ENCODE data around the gene FBLIM1.
"Not testable (repeated sequence)": the region's sequence is repeated elsewhere in the genome, so short reads cannot be mapped to it uniquely, and the experiment has no call there.

FBLIM1 gene

DNA sequence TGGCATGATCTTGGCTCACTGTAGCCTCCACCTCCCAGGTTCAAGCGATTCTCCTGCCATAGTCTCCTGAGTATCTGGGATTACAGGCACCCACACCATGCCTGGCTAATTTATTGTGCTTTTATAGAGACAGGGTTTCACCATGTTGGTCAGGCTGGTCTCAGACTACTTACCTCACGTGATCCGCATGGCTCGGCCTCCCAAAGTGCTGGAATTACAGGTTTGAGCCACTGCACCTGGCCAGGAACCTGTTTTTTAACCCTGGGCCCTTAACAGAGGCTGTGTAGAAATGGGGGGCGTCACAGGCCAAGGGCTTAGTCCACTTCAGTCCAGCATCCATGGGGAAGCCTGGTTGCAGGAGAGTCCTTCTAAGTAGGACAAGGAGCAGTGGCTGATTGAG, 9.3 kb downstream of the FBLIM1 start:
- no peak for DNase-seq (ENCODE audit: low spot score)

DNA sequence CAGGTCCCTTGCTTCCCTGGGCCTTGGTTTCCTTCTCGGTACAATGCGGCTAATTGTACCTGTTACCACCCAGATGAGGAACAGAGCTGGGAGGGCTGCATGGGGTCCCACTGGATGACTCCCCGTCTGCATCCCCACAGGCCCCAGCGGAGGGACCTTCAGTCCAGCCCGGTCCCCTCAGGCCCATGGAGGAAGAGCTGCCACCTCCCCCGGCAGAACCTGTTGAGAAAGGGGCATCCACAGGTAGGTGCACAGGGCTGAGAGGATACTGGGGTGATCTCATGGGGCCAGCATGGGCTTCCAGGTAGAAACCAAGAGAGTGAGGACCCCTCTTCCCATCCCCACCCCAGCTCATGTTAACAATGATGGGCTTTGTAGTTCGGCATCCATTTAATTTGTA, 9.8 kb downstream of the FBLIM1 start:
- DNase-seq (ENCODE audit: low spot score): no peak

DNA sequence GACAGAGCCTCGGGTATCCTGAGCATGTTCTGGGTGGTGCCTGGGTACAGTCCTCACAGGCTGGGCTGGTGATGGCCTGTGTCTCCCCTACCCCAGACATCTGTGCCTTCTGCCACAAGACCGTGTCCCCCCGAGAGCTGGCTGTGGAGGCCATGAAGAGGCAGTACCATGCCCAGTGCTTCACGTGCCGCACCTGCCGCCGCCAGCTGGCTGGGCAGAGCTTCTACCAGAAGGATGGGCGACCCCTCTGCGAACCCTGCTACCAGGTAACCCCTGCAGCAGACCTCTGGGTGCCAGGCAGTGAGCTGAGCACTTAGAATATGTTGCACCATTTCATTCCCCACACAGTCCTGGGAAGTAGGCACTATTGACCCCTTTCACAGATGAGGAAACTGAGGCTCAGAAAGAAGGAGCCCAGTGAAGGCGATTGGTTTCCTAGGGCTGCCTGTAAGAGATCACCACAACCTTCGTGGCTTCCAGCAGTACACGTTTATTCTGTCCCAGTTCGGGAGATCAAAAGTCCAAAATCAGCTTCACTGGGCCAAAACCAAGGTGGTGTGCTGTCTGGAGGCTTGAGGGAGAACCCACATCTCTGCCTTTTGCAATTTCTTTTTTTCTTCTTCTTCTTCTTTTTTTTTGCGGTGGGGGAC, 11.8 kb downstream of the FBLIM1 start:
- no peak for DNase-seq (ENCODE audit: low spot score)

DNA sequence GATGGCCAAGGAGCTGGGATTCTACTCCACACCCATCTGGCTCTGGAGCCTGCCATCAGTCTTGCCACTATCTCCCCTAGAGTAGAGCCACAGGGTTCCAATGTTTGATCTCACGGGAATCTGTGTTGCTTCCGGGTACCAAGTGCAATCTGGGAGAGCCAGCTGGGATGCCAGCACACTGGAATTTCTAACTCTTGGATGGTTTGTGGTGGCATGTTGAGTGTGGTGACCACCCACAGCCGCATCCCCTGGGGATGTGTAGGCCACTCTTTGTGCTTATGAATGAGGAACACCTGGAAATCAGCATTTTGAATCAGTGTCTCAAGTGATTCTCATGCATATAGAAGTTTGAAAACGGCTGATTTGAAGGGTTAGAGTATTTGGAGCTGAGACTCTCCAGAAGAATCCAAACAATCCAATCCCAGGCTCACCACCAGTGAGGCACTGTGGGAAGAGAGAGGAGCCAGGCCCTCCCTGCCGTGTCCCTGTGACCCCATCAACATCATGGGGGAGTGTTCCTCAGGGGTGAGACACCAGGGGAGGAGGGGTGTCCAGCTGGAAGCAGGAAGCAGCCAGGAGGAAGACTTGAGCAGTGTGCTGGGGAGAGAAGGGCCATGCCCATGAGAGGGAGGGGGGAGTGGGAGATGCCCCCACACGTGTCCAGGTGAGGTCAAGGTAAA, 13.4 kb downstream of the FBLIM1 start:
- no peak for DNase-seq (ENCODE audit: low spot score)

DNA sequence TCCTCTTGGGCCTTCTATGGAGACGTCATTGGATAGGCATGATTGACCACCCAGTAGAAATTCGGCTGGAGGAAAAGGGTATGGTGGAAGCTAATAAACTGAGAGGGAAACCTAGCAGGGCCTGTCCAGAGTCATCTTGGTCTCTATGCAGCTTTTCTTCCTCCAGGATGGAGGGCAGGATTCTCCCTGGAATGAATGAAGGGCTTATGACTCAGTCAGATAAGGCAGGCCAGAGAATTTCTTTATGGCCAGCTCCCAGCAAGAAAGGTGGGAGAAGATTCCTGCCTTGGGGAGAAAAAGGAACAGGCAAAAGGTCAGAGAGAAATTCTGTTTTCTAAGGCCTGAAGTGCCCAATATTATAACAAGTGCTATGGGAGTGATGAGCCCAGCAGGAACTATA, 17.1 kb downstream of the FBLIM1 start:
- DNase-seq (ENCODE audit: low spot score): no peak

DNA sequence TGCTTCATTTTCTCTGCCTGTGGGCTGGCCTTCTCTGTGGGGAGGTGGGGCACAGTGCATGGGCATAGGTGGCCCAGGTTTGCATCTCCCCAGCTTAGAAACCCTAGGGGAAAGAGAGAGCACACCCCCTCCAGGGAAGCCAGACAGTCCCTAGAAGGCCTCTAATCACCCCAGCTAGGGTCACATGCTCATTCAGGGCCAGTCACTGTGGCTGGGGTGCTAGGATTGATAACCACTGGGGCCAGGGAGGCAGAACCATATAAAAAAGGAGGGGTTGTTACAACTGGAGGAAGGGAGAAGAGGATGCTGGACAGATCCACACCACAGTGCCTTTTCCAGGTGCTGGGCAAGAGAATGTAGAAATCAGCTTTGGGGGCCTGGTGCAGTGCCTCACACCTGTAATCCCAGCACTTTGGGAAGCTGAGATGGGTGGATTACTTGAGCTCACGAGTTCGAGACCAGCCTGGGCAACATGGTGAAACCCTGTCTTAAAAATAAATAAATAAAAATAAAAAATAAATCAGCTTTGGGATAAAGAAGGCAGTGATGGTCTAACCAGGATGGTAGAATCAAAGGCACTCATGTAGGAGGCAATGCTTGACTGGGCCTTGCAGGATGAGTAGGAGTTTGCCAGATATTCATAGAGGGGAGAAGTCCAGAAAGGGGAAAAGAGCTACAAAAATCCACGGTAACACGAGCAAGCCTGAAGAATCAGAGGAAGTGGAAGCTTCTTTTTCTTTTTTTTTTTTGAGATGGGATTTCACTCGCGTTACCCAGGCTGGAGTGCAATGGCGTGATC, 19.5 kb downstream of the FBLIM1 start:
- no peak for DNase-seq (ENCODE audit: low spot score)

DNA sequence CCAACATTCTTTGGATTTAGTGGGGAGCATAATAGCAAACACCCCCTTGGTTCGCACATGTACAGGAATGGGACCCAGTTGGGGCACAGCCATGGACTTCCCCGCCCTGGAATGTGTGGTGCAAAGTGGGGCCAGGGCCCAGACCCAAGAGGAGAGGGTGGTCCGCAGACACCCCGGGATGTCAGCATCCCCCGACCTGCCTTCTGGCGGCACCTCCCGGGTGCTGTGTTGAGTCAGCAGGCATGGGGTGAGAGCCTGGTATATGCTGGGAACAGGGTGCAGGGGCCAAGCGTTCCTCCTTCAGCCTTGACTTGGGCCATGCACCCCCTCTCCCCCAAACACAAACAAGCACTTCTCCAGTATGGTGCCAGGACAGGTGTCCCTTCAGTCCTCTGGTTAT, 27.1 kb downstream of the FBLIM1 start:
- DNase-seq (ENCODE audit: low spot score): no peak

DNA sequence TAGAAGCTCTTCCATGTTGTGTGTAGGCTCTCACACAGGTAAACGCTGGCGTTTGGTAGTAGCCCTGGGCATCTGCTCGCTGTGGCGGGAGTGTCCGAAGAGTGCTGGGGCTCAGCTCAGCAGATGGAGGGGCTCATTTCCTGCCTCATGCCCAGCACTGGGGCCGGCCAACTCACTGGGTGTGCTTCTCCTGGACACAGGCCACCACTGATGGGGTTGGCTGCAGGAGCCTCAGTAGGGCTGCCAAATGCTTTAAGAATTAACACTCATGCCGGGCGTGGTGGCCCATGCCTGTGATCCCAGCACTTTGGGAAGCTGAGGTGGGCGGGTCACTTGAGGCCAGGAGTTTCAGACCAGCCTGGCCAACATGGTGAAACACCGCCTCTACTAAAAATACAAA, 28.0 kb downstream of the FBLIM1 start:
- no peak for DNase-seq (ENCODE audit: low spot score)

DNA sequence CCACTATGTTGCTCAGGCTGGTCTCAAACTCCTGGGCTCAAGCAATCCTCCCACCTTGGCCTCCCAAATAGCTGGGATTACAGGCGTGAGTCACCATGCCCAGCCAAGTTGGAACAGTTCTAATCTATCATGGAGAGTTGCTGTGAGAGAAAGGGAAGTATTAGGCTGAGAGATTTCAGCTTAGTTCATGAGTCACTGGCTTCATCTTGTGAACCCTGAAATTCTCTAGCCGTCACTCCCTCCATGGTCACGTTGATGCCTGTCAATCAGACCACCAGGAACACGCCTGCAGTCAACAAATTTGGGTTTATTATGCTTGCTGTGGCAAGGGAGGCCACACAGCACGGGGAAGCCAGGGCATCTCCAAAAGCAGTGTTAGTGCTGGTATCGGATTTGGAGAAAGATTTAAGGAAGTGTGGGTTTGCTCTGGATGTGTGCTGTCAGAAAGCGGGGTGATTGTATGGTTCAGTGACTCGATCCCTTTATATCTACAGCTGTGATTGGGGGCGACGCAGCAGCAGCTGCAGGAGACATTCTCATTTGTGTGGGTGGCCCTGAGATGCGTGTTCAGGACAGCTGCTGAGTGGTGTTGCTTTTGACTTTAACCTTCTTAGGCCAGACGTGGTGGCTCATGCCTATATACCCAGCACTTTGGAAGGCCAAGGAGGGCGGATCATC, 30.2 kb downstream of the FBLIM1 start:
- DNase-seq (ENCODE audit: low spot score): no peak

DNA sequence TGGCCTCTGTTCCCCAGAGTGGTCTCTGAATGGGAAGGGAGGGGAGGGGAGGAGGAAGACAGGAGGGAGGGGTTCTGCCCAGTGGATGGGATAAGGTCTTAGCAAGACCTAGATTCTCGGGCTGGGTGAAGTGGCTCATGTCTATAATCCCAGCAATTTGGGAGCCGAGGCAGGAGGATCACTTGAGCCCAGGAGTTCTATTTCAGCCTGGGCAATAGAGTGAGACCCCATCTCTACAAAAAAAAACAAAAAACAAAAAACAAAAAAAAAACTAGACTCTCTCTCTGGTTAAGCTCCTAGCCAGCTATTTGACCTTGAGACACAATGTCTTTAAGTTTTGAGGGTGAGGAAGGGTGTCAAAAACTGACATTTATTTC, 37.5 kb downstream of the FBLIM1 start:
- DNase-seq (ENCODE audit: low spot score): no peak

DNA sequence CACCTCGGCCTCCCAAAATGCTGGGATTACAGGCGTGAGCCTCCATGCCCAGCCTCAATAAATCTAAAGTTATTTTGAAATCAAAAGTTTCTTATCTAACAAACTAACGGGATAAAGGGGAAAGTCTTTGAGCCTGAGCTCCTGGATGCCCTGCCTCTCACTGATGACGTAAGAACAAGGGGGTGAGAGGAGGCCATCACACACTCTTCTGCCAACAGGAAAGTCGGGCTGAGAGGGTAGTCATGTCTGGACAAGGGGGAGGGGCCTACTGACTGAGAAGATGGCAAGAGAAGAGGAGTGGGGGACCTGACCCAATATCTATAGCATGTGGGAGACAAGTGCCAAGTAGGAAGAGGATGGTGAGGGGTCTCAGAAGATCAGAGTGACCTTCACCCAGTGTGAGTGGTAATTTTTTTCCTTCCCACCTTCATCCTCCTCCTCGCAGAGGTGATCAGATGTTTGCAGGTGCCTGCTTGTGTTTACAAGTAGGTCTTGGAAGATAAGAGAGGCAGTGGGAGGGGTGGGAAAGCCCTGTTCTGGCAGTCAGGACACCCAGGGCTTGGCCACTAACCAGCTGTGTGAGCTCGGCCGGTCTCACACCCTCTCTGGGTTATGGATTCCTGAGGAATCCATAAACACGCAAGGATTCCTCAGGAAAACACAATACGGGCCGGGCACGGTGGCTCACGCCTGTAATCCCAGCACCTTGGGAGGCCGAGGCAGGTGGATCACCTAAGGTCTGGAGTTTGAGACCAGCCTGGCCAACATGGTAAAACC, 39.2 kb downstream of the FBLIM1 start:
- no peak for DNase-seq (ENCODE audit: low spot score)

DNA sequence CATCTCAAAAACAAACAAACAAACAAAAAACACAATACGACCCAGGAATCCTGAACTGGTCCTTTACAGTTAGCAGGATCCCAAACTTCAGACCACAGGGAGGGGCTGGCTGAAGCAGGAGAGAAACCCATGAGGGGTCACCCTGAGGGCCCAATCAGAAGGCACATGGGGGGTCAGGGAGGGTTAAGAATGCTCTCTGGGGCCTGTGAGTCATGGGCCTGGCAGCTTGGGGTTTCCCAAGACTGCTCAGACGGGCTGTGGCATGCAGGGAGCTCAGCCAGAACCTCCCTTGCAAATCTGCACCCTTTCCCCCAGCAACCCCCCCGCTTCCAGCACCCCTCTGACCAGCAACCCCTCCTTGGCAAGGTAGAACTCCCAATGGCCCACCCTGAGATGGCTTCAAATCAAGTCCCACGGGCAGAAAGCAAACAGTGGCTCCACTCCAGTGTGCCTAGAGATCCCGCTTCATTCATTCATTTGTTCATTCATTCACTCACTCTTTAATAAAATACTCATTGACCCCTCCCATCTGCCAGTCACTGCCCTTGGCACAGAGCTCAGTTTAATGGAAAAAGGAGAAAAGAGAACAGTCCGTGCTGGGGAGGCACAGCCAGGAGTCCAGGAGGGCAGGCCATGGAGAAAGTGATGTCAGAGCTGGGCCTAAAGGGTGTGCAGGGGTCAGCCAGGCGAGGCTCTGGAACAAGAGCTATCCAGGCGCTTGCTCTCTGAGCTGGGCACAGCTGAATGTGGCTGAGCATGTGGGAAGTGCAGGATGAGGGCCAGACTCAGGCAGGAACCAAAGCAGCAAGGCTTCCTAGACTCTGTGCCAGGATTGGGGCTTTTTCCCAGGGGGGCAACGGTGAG, 40.6 kb downstream of the FBLIM1 start:
- DNase-seq (ENCODE audit: low spot score): no peak

DNA sequence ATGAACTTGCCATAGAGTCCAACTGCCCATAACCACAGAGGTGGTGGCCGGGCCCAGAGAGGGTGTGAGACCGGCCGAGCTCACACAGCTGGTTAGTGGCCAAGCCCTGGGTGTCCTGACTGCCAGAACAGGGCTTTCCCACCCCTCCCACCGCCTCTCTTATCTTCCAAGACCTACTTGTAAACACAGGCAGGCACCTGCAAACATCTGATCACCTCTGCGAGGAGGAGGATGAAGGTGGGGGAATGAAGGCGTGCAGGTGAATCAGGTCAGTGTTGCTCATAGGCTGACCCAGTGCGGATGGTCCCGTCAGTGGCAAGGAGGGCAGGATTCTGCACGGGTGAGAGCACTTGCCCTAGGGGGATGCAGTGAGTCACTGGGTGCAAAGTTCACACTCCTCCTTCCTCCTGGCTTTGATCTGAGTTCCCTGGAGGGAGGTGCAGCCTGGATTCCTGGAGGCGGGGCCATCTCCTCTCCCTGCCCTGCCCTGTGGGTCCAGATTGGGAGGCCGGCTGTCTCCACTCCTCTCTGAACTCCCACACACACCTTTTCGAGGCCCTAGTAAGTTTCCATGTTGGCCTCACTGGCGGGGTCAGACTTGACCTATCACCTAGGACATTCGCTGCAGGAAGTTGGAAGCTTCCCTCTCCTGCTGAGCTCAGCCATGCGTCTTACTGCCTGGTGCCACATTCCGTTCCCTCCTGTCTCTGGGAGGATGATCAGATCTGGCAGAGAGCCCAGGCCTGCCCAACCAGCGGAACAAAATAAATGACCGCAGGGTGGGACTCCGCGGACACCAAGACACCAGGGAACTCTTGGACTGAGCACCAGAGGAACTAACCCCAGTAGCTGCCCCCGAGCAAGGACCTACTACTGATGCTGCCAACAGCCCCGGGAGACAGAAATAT, 41.6 kb downstream of the FBLIM1 start:
- no peak for DNase-seq (ENCODE audit: low spot score)

DNA sequence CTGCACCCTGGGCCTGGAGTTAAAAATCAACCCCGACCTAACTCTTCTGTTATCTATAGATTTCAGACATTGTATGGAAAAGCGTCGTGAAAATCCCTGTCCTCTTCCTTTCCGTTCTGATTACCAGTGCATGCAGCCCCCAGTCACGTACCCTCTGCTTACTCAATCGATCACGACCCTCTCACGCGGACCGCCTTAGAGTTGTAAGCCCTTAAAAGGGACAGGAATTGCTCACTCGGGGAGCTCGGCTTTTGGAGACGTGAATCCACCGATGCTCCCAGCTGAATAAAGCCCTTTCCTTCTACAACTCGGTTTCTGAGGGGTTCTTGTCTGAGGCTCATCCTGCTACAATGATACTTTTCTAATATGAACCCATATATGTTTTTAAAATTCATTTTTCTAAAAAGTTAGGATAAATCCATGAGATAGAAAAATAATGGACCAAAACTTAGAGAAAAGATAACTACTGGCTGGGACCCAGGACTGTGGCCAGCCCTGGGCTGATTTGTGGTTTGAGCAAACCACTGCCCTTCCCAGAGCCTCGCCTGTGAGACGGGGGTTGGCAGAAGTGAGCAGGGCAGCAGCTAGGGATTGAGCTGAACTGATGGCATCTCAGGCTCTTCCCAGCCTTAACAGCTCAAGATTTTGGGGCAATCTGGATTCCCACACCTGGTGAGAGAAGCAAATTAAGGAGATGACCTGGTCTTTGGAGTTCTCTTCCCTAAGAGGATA, 43.8 kb downstream of the FBLIM1 start:
- no peak for DNase-seq (ENCODE audit: low spot score)

DNA sequence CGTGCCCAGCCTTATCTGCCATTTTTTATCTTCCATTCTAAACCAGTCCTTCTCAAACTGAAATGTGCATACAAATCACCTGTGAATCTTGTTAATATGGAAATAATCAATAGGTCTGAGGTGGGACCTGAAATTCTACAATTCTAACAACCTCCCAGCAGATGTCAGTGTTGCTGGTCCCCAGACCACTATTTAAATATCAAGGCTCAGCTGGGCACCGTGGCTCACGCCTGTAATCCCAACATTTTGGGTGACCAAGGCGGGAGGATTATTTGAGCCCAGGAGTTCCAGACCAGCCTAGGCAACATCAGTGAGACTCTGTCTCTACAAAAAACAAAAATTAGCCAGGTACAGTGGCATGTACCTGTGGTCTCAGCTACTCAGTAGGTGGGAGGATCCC, 44.8 kb downstream of the FBLIM1 start:
- DNase-seq (ENCODE audit: low spot score): peak; percentile 37

DNA sequence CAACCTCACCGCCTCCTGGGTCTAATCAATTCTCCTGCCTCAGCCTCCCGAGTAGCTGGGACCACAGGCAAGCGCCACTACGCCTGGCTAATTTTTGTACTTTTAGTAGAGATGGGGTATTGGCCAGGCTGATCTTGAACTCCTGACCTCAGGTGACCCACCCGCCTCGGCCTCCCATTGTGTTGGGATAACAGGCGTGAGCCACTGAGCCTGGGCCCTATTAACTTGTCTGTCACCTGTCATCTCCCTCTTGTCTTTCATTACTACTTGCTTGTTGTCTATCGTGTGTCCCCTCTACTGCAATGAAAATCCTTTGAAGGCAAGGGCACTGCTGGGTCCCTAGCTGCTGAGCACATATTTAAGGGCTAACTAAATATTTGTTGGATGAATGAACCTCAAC, 45.5 kb downstream of the FBLIM1 start:
- DNase-seq (ENCODE audit: low spot score): no peak

DNA sequence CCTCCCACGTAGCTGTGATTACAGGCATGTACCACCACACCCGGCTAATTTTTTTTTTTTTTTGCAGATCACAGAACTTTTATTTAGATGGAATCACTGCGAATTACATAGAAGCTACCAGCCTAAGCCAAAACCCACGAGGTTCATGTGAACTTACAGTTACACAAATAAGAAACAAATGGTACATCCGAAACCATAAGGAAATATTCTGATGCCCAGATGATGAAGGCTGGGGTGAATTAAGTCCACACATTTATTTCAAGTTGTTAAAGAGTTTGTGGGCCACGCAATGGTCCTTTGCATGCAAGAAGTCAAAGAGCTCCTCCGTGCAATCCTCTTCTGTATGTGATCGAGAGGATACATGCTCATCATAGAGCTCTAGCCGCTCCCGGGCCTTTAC, 48.5 kb downstream of the FBLIM1 start:
- DNase-seq (ENCODE audit: low spot score): no peak

DNA sequence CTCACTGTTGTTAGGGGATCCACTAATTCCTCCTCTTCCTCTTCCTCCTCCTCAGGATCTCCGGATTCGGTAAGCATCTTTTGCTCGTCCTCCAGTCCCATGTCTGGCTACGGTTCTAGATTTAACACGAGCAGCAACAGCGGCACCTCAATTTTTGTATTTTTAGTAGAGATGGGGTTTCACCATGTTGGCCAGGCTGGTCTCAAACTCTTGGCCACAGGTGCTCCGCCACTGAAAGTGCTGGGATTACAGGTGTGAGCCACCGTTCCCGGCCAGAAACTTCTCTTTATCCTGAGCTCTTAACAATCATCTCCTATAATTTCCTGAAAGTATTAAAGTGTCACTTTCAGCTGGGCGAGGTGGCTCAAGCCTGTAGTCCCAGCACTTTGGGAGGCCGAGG, 49.0 kb downstream of the FBLIM1 start, which contains the start of gene UQCRHL:
Gene UQCRHL, minus strand, starts transcription at position 101 of the 400 bp plus-strand sequence. Its CDS starts 0 bp downstream, at position 101.
- not testable (repeated sequence) for DNase-seq (ENCODE audit: low spot score)

DNA sequence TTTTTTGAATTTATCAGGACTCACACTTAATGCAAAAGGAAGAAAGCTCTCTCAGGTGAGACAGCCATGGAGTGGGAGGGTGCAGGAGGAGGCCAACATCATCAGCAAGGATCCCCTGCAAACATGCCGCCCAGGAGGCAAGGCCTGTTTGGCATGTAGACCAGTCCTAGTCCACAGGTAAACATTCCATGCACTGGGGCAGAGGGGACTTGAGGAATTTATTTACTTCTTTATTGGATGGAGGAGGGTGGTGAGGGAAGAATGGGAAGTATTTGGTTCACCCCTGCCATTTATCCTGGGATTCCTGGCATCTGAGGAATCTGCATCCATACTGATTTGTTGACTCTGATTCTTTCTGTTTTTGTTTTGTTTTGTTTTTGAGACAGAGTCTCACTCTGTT, 50.4 kb downstream of the FBLIM1 start:
- no peak for DNase-seq (ENCODE audit: low spot score)
